HEK293 (cell line): Measurements from ENCODE around the gene NAPG.

Experiments
- BCL11A ChIP-seq: fragments of 450-650 bp; formaldehyde crosslinking; IDR thresholded peaks from 2 replicates; pipeline ENCODE4 v1.5.1; 2016; ENCODE audit warnings: low read depth, missing biosample characterization, missing genetic modification characterization
- KLF9 ChIP-seq: fragments of 450-650 bp; formaldehyde crosslinking; IDR thresholded peaks from 2 replicates; pipeline ENCODE4 v1.5.1; 2016; ENCODE audit warnings: missing biosample characterization, missing genetic modification characterization, low read depth
- PATZ1 ChIP-seq: fragments of 450-650 bp; formaldehyde crosslinking; IDR thresholded peaks from 2 replicates; pipeline ENCODE4 v1.5.1; 2016; ENCODE audit warnings: missing biosample characterization, missing genetic modification characterization
- YY1 ChIP-seq: fragments of 450-650 bp; formaldehyde crosslinking; IDR thresholded peaks from 2 replicates; pipeline ENCODE4 v1.5.1; 2018; ENCODE audit warnings: missing biosample characterization, missing genetic modification characterization
- ZNF366 ChIP-seq: fragments of 450-650 bp; formaldehyde crosslinking; conservative IDR thresholded peaks from 2 replicates; pipeline ENCODE4 v1.5.1; 2016; ENCODE audit warnings: missing biosample characterization, missing genetic modification characterization
- ZNF521 ChIP-seq: fragments of 450-650 bp; formaldehyde crosslinking; IDR thresholded peaks from 2 replicates; pipeline ENCODE4 v1.5.1; 2017; ENCODE audit warnings: missing biosample characterization, mild to moderate bottlenecking, missing genetic modification characterization
- ZNF596 ChIP-seq: fragments of 450-650 bp; IDR thresholded peaks from 2 replicates; pipeline ENCODE4 v1.5.0; 2018; ENCODE audit warnings: missing biosample characterization, mild to moderate bottlenecking, missing genetic modification characterization, moderate library complexity
- TF ChIP-seq, protein P1 (sequence below): fragments of 450-650 bp; formaldehyde crosslinking; IDR thresholded peaks from 2 replicates; pipeline ENCODE4 v1.5.1; 2016; ENCODE audit warnings: missing biosample characterization, missing genetic modification characterization
- TF ChIP-seq, protein P2 (sequence below): IDR thresholded peaks from 2 replicates; pipeline ENCODE4 v1.6.1; 2011; ENCODE audit warnings: mild to moderate bottlenecking, low read depth, low read length, borderline replicate concordance
- TF ChIP-seq, protein P3 (sequence below): fragments of 450-650 bp; formaldehyde crosslinking; IDR thresholded peaks from 2 replicates; pipeline ENCODE4 v1.5.1; 2016; ENCODE audit warnings: missing biosample characterization, missing genetic modification characterization, low read depth

GRCh38 chr18:10497206-10497749 is 28.5 kb upstream of the NAPG start:
- no peak for TF ChIP-seq KLF9
- TF ChIP-seq ZNF521: no peak
- TF ChIP-seq, protein P1, sequence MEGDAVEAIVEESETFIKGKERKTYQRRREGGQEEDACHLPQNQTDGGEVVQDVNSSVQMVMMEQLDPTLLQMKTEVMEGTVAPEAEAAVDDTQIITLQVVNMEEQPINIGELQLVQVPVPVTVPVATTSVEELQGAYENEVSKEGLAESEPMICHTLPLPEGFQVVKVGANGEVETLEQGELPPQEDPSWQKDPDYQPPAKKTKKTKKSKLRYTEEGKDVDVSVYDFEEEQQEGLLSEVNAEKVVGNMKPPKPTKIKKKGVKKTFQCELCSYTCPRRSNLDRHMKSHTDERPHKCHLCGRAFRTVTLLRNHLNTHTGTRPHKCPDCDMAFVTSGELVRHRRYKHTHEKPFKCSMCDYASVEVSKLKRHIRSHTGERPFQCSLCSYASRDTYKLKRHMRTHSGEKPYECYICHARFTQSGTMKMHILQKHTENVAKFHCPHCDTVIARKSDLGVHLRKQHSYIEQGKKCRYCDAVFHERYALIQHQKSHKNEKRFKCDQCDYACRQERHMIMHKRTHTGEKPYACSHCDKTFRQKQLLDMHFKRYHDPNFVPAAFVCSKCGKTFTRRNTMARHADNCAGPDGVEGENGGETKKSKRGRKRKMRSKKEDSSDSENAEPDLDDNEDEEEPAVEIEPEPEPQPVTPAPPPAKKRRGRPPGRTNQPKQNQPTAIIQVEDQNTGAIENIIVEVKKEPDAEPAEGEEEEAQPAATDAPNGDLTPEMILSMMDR (tag by site-specific recombination): no peak
- TF ChIP-seq ZNF366 (tag by site-specific recombination): no peak
- no peak for TF ChIP-seq PATZ1 (tag by site-specific recombination)
- no peak for TF ChIP-seq ZNF596 (tag by site-specific recombination)
- TF ChIP-seq BCL11A (tag by site-specific recombination): no peak
- no peak for TF ChIP-seq YY1 (tag by site-specific recombination)
- TF ChIP-seq, protein P2, sequence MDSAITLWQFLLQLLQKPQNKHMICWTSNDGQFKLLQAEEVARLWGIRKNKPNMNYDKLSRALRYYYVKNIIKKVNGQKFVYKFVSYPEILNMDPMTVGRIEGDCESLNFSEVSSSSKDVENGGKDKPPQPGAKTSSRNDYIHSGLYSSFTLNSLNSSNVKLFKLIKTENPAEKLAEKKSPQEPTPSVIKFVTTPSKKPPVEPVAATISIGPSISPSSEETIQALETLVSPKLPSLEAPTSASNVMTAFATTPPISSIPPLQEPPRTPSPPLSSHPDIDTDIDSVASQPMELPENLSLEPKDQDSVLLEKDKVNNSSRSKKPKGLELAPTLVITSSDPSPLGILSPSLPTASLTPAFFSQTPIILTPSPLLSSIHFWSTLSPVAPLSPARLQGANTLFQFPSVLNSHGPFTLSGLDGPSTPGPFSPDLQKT: no peak
- TF ChIP-seq, protein P3, sequence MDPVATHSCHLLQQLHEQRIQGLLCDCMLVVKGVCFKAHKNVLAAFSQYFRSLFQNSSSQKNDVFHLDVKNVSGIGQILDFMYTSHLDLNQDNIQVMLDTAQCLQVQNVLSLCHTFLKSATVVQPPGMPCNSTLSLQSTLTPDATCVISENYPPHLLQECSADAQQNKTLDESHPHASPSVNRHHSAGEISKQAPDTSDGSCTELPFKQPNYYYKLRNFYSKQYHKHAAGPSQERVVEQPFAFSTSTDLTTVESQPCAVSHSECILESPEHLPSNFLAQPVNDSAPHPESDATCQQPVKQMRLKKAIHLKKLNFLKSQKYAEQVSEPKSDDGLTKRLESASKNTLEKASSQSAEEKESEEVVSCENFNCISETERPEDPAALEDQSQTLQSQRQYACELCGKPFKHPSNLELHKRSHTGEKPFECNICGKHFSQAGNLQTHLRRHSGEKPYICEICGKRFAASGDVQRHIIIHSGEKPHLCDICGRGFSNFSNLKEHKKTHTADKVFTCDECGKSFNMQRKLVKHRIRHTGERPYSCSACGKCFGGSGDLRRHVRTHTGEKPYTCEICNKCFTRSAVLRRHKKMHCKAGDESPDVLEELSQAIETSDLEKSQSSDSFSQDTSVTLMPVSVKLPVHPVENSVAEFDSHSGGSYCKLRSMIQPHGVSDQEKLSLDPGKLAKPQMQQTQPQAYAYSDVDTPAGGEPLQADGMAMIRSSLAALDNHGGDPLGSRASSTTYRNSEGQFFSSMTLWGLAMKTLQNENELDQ (tag by site-specific recombination): no peak
